ENCODE results near the gene MAFB. TPM values are rescaled to one million over a fixed set of nuclear protein-coding genes. Genes with fewer than 3 reads are reported as not detected.

The MAFB gene
- polyA plus RNA-seq, 3 donors = 113 to 161 (median 134) TPM

- H3K27me3 ChIP-seq (ENCODE audit: control insufficient read depth in 2 of 2, insufficient read depth in 2 of 2, low read length in 2 of 2) = peaks cover 68 to 74% of the 10 kb centered on the region in 2 donors
- H3K9me3 Mint-ChIP-seq = peaks cover 0 to 26% (median 20%) of the 10 kb centered on the region in 7 donors
Observed at GRCh38 chr20:40692240-40693011, 3.4 kb upstream of the MAFB start.

More at GRCh38 chr20:40692240-40693011, 3.4 kb upstream of the MAFB start:
- no peak for DNase-seq
- Histone ChIP-seq H3K27ac (ENCODE audit: low read depth in 1 of 2, low read length in 2 of 2) (no peak overlapping the region), H3K4me1 (ENCODE audit: control insufficient read depth in 1 of 2, insufficient read depth in 2 of 2, low read length in 2 of 2) (peaks cover 23 to 42% of the 10 kb centered on the region in 2 donors), H3K36me3 (replicated peaks in 1 of 2; ENCODE audit: control insufficient read depth in 1 of 2, insufficient read depth in 2 of 2, low read length in 2 of 2) (no peaks in the 10 kb centered on the region), H3K4me3 (replicated peaks in 1 of 3; ENCODE audit: low read depth in 2 of 3, low read length in 3 of 3) (no peak overlapping the region), H3K79me2 (ENCODE audit: insufficient read depth, low read length) (peaks cover 15% of the 10 kb centered on the region), H3K9ac (ENCODE audit: insufficient read depth, low read length, poor library complexity, severe bottlenecking) (no peak overlapping the region), H3K4me2 (replicated peaks; ENCODE audit: extremely low read depth, low read length, poor library complexity, severe bottlenecking) (no peak overlapping the region), H3K9me3 (replicated peaks in 1 of 2; ENCODE audit: control insufficient read depth in 1 of 2, insufficient read depth in 1 of 2, low read length in 2 of 2) (peaks cover 7 to 29% of the 10 kb centered on the region in 2 donors), H2AFZ (ENCODE audit: insufficient read depth, low read depth, low read length, poor library complexity, severe bottlenecking) (no peak overlapping the region), H4K20me1 (ENCODE audit: insufficient read depth, low read length) (peaks cover 24% of the 10 kb centered on the region)
- Mint-ChIP-seq H3K4me3 (peak overlapping the region; percentile 45 to 86), H3K36me3 (peaks cover 15 to 19% of the 10 kb centered on the region in 2 donors), H3K4me1 (peaks cover 38% of the 10 kb centered on the region), H3K27ac (peak overlapping the region in 1 of 7 donors; percentile 74), H3K27me3 (ENCODE audit: low read depth in 3 of 3) (peaks cover 70 to 81% (median 74%) of the 10 kb centered on the region in 3 donors)
- WGBS (ENCODE audit: insufficient coverage) = 8% methylated on average over 48 of the region's 52 CpGs
- intact Hi-C loops (cut with micrococcal nuclease) = loop anchor here (5.0 to 10.0 kb wide), 2 partner anchors 530 to 808 kb away; no protein-coding TSS in a partner anchor
- no peak for TF ChIP-seq CTCF (IDR thresholded peaks at IDR 0.05)

All from CD14-positive monocyte (primary cell).